Tibial artery (tissue), 4 donors: ENCODE measurements around the gene ABHD14A.

Experiments used
- DNase-seq, 2 donors: peaks; one replicate each; pipeline ENCODE4 v3.0.0-alpha.2; 2019
- H3K27ac ChIP-seq, 2 donors: fragments of 200-600 bp; sonication (generic) in 1 of 2; 1 replicate in 1 of 2; 2 replicates in 1 of 2; pipeline ENCODE4 v1.5.1; 2018 to 2019; ENCODE audit warnings: mild to moderate bottlenecking in 1 of 2
- H3K27me3 ChIP-seq, 2 donors: fragments of 200-600 bp; sonication (generic) in 1 of 2; one replicate each; pipeline versions ENCODE4 v1.5.1 to v1.6.0; 2016 to 2019
- H3K36me3 ChIP-seq, 3 donors: fragments of 200-600 bp; sonication (generic) in 2 of 3; one replicate each; pipeline ENCODE4 v1.5.1; 2016 to 2019; ENCODE audit warnings: mild to moderate bottlenecking in 2 of 3
- H3K4me1 ChIP-seq, 4 donors: fragments of 200-600 bp; sonication (generic) in 2 of 4; 1 replicate in 3 of 4; 2 replicates in 1 of 4; pipeline ENCODE4 v1.5.1; 2016 to 2019
- H3K4me3 ChIP-seq, 2 donors: fragments of 200-600 bp; sonication (generic) in 1 of 2; 1 replicate in 1 of 2; 2 replicates in 1 of 2; pipeline ENCODE4 v1.5.1; 2018 to 2019; ENCODE audit warnings: mild to moderate bottlenecking in 2 of 2
- H3K9me3 ChIP-seq, 3 donors: fragments of 200-600 bp; sonication (generic) in 1 of 3; one replicate each; pipeline ENCODE4 v1.5.1; 2016 to 2019
- intact Hi-C: fragments of 100-400 bp; cut with DNase I; formaldehyde crosslinking; loops from one replicate; pipeline ENCODE4 v1.15.0; 2023; ENCODE audit warnings: low total_unique reads
- TF ChIP-seq, protein P1 (sequence below), 2 experiments: fragments of 200-600 bp in 1 of 2; fragments of 450-650 bp in 1 of 2; IDR thresholded peaks; one replicate each; pipeline ENCODE4 v1.5.1; 2017 to 2019; ENCODE audit warnings: antibody characterized with exemption in 2 of 2, mild to moderate bottlenecking in 1 of 2, moderate library complexity in 1 of 2

Gene ABHD14A

DNA sequence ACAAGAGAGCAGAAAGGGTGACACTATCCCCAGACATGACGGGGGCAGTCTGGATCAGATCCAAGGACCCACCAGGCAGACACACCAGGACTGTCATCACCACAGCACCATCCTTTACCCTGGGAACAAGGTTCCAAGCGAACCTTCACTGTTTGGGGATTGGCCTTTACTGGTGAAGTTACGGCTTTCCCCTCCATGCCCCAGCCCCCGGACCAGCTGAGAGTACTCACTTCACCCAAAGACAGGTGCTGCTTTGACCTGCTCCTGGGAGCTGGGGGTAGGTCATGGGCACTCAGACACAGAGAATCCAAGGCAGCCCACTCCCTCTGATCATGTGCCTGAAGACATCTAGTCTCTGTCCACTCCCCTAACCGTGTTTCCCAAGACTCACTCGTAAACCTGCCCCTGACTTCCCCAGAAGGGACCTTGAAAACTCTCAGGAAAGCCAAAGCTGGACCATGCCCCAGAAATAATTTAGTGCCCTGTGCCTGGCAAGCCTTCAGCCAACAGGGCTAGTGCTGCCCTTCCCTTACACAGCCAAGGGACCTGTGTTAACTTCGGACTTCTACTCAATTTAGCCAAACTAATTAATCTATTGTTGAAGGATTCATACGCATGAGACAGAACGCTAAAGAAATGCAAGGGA is 36.0 kb upstream of the ABHD14A start:
- DNase-seq = peak in 1 of 2 donors; percentile 39
- Histone ChIP-seq H3K4me3 (no peak overlapping the region), H3K9me3 (no peaks in the 10 kb centered on the region), H3K27ac (no peak overlapping the region), H3K27me3 (no peaks in the 10 kb centered on the region), H3K4me1 (peaks cover 0 to 33% (median 29%) of the 10 kb centered on the region in 4 donors), H3K36me3 (peaks cover 40 to 48% (median 43%) of the 10 kb centered on the region in 3 donors)
- intact Hi-C loops = no loop called here
- TF ChIP-seq, protein P1, sequence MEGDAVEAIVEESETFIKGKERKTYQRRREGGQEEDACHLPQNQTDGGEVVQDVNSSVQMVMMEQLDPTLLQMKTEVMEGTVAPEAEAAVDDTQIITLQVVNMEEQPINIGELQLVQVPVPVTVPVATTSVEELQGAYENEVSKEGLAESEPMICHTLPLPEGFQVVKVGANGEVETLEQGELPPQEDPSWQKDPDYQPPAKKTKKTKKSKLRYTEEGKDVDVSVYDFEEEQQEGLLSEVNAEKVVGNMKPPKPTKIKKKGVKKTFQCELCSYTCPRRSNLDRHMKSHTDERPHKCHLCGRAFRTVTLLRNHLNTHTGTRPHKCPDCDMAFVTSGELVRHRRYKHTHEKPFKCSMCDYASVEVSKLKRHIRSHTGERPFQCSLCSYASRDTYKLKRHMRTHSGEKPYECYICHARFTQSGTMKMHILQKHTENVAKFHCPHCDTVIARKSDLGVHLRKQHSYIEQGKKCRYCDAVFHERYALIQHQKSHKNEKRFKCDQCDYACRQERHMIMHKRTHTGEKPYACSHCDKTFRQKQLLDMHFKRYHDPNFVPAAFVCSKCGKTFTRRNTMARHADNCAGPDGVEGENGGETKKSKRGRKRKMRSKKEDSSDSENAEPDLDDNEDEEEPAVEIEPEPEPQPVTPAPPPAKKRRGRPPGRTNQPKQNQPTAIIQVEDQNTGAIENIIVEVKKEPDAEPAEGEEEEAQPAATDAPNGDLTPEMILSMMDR (IDR thresholded peaks at IDR 0.05) = no peak

DNA sequence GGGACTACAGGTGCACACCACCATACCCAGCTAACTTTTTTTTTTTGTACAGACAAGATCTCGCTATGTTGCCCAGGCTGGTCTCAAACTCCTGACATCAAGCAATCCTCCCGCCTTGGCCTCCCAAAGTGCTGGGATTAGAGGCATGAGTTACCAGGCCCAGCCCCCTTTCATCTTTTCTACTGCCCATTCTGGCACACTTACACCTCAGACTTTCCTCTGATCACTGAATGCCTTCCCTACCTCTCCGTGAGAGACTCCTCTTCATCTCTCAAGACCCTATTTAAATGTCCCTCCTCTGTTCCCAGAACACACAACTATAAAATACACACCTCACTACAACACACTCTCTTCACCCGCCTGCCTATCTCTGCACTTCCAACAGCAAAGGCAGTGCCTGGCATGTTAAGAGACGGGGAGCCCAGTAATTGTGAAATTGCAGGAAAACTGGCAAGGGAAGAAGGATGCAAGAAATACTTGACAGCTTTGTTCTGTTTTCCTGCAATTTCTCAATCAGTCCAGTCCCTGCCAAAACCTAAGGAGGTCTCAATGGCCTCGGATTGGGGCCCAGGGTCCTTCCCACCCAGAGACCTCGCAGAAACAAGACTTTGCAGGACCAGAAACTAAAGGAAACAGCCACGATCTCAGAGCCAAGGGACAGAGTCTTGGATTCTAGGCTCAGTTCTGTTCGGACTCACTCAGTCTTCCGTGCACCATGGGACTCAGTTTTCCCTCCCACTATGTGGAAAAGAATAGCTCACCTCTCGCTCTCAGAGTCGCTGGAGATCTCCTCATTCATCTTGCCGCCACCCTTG is 34.0 kb upstream of the ABHD14A start:
- H3K27me3 ChIP-seq = no peaks in the 10 kb centered on the region
- peak in 1 of 2 donors; percentile 61 for DNase-seq
- intact Hi-C loops = loop anchor here (5.0 kb wide), 3 partner anchors 41 to 201 kb away; partner anchors contain the start of genes ACY1 and DUSP7

DNA sequence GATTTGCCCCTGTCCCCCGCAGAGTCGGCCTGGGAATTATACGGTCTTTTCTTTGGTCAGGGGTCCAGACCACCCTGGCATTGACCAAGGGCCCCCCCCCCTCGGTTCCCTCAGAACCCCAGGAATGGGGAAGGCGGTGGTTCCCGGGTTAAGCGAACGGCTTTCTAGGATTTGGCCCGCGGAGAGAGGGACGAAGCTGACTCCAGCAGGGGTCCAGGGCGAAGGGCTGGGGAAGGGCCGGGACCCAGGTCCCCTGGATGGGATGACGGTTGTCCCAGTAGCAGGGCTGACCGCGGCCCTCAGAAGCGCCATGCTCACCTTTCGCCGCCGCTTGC is 33.4 kb upstream of the ABHD14A start:
- DNase-seq = no peak
- intact Hi-C loops = loop anchor here (5.0 kb wide), 3 partner anchors 41 to 201 kb away; partner anchors contain the start of genes ACY1 and DUSP7
- H3K27me3 ChIP-seq = no peaks in the 10 kb centered on the region
- no peaks in the 10 kb centered on the region for H3K9me3 ChIP-seq
- TF ChIP-seq, protein P1 (IDR thresholded peaks at IDR 0.05) = no peak
- peaks cover 0 to 33% (median 29%) of the 10 kb centered on the region in 4 donors for H3K4me1 ChIP-seq
- peak overlapping the region; percentile 72 to 78 for H3K4me3 ChIP-seq
- H3K27ac ChIP-seq = peak overlapping the region; percentile 60 to 79
- peaks cover 15 to 43% (median 18%) of the 10 kb centered on the region in 3 donors for H3K36me3 ChIP-seq

More for the DNA sequence above, 34.0 kb upstream of the ABHD14A start:
- H3K4me3 ChIP-seq = peak overlapping the region; percentile 72 to 78
- no peaks in the 10 kb centered on the region for H3K9me3 ChIP-seq
- peaks cover 21 to 44% (median 24%) of the 10 kb centered on the region in 3 donors for H3K36me3 ChIP-seq
- TF ChIP-seq, protein P1 (IDR thresholded peaks at IDR 0.05) = no peak
- peaks cover 0 to 33% (median 29%) of the 10 kb centered on the region in 4 donors for H3K4me1 ChIP-seq
- peak overlapping the region; percentile 60 to 79 for H3K27ac ChIP-seq

DNA sequence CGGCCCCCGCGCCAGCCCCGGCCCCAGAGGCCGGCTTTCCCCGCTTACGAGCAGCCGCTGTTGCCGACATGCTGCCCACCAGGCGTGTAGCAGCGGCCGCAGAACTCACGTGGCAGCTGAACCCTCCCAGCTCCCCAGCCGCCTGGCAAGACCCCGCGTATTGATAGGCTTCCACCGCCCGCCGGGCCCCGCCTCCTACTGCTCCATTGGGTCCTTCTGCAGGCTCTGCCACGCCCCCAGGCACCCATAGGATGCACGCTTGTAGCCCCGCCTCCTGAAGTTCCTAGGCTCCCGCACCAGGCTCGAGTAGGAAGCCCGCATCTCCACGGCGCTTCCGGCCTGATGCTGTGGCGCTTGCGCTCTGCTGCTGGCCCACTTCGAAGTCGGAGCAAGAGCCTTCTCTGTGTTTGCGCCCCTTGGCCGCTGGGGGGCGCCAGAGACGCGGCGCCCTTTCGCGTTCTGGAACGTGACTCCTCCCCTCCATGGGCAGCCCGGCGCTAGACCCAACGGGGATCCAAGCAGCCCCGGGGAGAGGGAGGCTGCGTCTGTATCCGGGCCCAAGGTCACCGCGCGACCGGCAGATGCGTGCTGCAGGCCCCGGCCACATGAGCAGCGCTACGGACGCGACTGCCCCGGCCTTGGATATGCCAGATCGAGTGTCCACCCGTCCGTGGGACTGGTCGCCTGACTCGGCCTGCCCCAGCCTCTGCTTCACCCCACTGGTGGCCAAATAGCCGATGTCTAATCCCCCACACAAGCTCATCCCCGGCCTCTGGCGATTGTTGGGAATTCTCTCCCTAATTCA is 32.9 kb upstream of the ABHD14A start, which contains the start of the genes PARP3 and RRP9:
PARP3 (plus strand) TSS at position 566 of the 805 bp plus-strand sequence. CDS start 993 bp downstream, outside the sequence.
RRP9 (minus strand) TSS at position 107 of the 805 bp plus-strand sequence; CDS start at position 70, 37 bp downstream.
- H3K36me3 ChIP-seq = peaks cover 10 to 42% (median 12%) of the 10 kb centered on the region in 3 donors
- no peaks in the 10 kb centered on the region for H3K27me3 ChIP-seq
- peak; percentile 100 for DNase-seq
- TF ChIP-seq, protein P1 (IDR thresholded peaks at IDR 0.05) = peak; percentile 99 to 100
- H3K4me3 ChIP-seq = peak within 1 kb of the TSS; percentile 72 to 78
- intact Hi-C loops = loop anchor here (5.0 kb wide), 3 partner anchors 40 to 200 kb away; partner anchors contain the start of genes ACY1 and DUSP7
- peak within 1 kb of the TSS; percentile 88 to 97 for H3K27ac ChIP-seq
- H3K4me1 ChIP-seq = peaks cover 0 to 33% (median 29%) of the 10 kb centered on the region in 4 donors
- no peaks in the 10 kb centered on the region for H3K9me3 ChIP-seq
